HuH-7 (cell line): Measurements from ENCODE around the gene SNRK.
A peak's percentile ranks its signal among the peaks of the same experiment; 100 is the strongest.

Experiments
- DNase-seq: peaks from one replicate; pipeline ENCODE4 v3.0.0; 2011; ENCODE audit warnings: low spot score

SNRK gene

DNA sequence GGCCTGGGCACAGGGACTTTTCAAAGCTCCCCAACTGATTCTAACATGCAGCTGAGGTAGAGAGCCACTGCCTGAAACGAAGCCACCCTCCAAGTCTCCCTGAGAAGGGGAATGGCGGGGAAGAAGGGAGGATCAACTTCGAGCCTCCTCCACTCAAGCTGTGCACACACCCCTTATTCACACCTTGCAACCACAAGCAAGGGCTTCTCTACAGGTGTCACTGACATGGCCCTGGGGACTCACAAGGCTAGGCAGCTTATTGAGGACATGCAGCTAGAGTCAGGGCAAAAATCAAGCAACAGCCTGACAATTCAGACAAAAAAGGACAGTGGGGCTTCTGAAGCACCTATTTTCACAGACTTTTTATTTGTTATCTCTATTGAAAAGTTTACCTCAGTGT is 85.2 kb downstream of the SNRK start:
- DNase-seq = no peak

DNA sequence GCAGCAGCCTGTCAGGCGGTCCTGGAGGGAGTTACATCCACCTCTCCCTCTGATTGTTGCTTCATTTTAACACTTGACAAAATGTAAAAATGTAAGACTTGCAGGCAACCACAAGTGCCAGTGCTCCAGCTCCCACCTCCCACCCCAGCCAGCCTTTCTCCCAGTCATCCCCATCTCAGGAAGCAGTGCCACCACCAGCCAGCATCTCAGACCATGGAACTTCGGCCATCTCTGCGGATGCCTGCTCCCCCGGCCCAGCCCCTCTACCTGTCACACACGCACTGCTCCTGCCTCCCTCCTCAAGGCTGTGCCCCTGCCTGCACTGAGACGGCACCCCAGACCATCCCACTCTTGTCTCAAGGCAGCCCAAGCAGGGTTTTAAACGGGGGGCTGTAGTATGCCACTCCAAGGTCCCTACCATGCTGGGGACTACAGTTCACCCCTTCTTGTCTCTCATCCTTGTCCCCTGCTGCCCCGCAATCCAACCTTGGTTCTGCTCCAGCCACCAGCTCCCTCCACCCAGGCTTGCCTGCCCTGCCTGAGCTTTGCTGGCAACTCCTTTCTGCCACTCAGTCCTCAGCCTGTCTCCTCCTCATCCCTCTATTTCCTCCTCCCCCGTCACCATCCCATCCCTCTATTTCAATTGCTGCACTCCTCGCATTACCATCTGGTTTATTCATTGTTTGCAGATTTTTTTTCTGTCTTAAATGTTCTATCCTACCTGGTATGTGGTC is 85.8 kb downstream of the SNRK start:
- no peak for DNase-seq

DNA sequence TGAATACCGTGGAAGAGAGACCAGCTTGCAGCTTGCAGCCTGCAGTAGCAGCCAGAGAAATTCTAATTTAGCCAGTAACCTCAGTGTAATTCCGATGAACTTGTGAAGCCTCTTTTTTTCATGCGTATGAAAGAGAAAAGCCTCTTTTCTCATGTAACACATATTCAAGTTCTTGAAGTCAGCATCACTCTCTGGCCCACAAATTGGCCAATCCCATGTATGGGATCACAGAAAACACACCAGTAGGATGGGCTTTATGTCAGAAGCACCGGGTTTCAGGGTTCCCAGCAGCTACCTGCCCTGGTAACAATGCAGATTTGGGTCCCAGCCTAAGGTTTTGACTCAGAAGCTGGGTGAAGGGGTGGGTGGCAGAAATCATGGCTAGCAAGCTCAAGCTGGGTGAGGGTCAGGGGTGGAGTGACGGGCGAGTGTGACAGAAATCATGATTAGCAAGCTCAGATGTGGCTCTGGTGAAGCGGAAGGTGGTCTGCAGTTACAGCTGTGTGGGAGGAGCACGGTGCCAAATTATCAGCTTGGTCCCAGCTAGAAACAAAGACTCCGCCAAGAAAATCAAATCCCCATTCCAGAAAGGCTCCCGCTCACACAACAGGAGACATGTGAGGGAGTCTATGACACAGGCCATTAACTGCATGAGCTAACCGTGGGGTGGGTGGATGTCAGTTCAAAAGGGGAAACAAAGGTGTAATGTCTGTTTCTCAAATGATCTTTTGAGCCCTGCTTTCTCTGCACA is 86.6 kb downstream of the SNRK start:
- DNase-seq = no peak

DNA sequence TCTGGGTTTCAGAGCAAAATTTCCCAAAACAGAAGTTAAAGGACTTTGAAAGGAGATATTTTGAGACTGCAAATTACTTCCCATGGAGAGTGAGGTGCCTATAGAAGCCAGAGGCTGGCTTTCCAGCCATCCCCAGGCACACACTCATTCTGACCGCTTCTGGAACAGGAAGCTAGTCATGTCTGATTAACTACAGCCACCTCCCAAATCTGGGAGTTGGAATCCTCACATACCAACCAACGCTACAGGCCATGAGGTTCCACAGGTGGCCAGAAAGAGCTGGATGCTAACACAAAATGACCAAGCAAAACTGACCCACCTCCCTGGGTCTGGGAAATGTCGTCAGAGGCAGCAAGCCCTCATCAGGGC is 87.2 kb downstream of the SNRK start:
- no peak for DNase-seq

DNA sequence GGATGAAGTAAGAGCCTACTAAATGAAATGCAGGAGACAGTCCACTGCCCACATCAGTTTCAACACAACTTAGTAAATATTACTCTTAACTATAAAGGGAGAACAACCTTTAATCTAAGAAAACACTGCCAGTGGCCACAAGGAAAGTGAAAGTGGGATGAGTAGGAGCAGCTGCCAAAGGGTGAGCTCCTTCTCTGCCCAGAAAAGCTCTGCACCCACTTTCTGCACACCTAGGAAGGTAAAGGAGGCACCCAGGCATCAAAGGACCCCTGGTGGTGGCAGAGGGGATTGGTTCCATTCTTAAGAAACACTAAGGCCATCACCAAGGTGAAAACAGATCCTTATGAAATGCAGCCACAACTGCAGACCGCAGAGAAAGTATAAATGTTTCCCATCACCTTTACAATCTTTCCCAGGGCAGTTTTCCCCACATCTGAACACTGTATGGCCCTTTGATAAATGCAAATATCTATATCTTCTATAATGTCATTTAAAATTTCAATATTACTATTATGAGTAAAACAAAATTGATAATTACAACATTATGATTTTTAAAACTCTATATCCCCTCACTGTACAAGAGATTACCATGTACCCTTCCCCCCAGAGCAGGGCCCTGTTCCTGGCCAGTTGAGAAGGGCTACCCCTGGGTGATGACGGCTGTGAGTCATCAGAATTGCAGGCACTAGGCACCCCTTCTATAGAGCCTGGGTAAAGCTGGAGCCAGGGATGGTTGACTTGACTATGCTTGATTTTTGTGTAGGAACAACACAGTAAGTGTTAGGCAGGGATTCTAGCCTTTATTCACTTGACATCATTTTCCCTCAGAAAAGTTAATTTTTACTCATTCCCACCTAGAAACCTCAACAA is 92.0 kb downstream of the SNRK start:
- DNase-seq = peak; percentile 72

DNA sequence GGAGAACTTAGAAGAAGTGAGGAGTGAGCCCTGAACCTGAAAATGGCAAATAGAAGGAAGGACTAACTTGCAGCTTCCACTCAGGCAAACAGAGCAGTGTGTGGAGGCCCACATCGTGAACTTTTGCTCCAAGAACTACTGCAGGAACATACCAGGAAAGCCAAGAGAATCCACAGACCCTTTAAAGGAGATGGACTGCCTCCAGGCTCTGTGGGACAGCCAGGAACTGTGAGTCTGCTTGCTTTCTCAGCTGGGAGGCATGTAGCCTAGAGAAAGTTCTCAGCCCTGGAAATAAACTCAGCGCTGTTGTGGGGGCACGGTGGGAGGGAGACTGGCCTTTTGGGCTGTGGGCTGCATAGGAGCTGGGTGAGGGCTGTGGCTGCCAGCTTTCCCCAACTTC is 93.0 kb downstream of the SNRK start:
- DNase-seq = no peak

DNA sequence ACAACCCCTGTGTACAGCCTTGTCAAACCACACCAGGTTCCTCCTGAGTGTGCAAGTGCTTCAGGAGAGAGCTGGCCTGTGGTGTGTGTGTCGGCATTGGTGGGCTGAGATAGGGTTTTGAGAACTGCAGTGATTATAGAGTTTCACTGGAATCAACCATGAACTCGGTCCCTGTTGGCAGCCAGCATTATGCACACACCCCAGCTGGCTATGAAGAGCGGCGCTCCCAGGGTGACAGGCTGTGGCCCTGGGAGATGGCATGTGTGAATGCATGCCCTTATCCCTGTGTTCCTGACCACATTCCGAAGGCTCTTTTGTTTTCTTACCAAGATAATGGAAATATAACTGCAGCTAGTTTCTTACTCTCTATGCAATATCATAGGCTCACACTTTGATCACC is 101.8 kb downstream of the SNRK start:
- DNase-seq = no peak

DNA sequence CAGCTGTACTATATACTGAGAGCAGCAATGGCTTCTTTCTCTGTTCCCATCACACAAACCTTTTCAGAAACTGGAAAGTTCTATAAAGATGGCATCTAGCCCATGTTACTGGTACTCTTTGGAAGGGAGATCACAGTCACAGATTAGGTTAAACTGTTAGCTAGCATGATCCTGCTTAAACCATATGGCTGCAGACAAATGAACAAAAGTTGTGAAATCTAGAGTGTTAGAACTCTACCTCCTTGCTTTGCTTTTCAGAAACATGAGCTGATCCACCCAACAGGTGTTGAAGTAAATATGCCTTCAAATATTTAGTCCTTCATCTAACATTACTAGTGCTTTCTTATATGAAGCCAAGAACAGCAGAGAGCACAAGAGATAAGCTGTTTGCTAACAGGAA is 102.6 kb downstream of the SNRK start:
- no peak for DNase-seq

DNA sequence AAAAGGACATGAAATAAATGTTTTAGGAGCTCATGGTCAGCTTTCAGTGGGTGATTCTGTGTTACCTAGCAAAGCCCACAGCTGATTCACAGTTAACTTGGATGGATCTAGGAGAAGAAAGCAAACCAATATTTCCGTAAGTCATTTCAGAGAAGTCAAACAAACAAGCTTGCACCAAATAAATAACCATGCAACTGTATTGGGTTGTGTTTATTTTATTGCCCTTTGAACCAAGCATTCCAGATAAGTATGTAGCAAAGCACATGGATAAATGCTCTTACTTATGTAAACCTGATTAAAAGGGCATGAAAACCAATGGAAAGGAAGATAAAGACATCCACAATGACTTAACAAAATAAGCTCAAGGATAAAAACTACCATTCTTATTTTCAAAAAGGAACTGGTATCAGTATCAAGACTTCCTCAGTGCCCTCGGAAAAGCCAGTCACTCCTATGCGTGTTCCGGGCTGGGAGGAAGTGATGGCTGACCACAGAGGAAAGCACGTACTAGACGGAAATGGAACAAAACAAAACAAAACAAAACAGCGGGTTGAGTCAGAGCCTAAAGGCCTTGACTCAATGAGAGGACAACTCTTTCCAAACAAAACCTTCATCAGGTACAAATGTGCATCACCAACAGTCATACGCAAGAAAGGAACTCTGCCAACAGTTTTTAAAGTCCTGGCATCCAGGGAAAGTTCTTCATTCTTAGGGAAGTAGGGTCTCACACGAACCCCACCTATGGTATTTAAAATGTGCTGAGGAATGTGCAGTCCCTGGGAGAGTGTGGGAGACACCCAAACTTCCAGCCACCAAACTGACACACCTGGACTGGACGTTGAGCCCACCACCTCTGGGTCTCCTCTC is 103.3 kb downstream of the SNRK start:
- DNase-seq = no peak

DNA sequence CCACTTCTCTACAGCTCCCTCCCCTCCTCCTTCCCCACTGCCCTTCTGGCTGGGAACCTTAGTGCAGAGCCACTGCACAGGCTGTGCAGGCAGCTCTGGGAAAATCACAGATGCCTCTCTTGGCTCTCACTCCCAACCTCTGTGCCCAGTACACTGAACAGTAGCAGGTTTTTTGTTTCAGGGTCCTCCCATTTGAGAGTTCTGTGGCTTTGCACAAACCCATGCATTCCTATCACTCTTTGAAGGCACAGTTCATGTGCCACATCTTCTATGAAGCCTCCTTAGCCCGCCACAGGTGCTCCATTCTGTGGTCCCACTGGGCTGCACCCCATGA is 103.9 kb downstream of the SNRK start:
- no peak for DNase-seq

DNA sequence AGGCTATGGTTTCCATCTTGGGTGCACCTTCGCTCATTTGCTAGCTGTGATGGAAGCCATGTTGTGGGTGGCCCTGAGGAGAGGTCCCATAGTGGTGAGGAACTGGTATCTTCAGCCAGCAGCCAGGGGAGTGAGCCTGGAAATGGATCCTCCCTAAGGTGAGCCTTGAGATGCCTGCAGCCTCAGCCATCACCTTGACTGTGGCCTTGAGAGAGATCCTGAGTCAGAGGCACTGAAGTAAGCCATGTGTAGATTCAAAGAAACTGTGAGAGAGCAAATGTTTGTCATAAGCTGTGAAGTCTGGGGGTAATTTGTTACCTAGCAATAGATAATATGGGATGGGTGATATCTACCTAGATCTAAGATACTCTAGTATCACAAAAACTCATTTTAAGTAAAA is 105.3 kb downstream of the SNRK start:
- no peak for DNase-seq

DNA sequence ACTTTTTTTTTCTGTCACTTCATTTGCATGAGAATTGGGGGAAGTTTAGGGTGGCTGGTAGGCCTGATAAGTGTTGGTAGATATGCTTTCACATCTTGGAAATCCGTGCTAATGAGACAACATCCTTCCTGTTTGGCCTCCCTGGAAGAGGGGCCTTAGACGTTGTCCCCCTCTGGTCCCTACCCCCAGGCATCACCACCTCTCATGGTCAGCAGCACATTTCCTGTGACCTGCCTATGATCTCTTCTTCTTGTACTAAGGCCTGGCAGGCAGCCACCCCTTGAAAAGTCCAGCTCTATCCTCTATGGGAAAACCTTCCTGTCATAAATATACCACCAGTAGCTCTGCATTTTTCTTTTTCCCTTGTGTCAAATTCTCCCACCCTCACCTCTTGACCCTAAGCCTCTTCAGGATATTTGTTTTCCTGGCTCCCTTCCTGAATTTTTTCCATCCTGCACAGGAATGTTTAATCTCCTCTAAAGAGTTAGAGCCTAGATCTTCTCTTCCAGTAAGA is 107.8 kb downstream of the SNRK start:
- DNase-seq = no peak

DNA sequence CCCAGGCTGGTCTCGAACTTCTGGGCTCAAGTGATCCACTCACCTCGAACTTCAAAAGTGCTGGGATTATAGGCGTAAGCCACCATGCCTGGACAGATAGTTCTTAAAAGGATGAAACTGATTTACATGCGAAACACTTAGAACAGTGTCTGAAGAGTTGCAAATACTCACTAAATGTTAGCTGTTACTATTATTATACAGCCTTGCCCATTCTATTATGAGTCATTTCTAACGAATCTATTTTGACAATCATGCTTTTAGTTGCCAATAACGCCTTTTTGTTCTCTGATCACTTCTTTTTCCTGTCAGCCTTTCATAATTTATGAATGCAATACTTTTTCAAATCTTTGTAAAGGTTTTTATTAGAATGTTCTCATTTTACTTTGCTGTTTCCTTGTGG is 112.7 kb downstream of the SNRK start:
- DNase-seq = no peak

DNA sequence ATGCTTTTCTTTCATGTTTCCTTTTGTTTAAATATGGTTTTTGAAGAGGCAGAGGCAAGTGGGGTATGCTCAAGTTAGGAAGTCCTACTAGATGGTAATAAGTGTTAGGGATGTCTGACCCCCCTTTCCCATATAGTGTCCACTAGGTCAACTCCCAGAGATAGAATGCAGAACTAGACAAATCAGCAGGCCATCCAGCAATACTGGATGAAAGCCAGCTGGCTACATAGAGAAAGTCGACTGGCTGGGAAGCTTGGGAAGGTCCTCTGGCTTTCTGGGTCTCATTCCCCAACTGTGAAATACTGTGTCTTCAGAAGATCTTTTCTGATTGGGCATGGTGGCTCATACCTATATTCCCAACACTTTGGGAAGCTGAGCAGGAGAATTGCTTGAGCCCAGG is 113.8 kb downstream of the SNRK start:
- DNase-seq = no peak
